Right ventricle myocardium inferior (tissue), 1 donor: ENCODE results near the gene ARHGAP6. TPM values are rescaled to one million over a fixed set of nuclear protein-coding genes. Genes with fewer than 3 reads are reported as not detected.

Source experiments
- ATAC-seq: fragments of 200-7000 bp; cut with Tn5 transposase; one replicate; pipeline ENCODE4 v1.9.1; 2020; ENCODE audit warnings: mild to moderate bottlenecking, moderate library complexity
- DNase-seq: peaks from one replicate; pipeline ENCODE4 v3.0.0; 2021; ENCODE audit errors: missing footprints
- intact Hi-C: fragments of 100-400 bp; cut with DNase I; formaldehyde crosslinking; loops from one replicate; pipeline ENCODE4 v1.11.0; 2022
- total RNA-seq: library from RNA; stranded (reverse); fragmentation: NEBNext Ultra II Directional; extraction: Animal tissue kit (Norgen Biotek cat#: 25700); gene quantifications from one replicate; pipeline ENCODE4 v1.2.1, GENCODE V29; 2021
- donor health status: DM: no; HTN: yes; CAD: no; lungs with severe emphysema.

Gene ARHGAP6
- total RNA-seq, 1 donor from 2014 or later, result 3.8 TPM

DNA sequence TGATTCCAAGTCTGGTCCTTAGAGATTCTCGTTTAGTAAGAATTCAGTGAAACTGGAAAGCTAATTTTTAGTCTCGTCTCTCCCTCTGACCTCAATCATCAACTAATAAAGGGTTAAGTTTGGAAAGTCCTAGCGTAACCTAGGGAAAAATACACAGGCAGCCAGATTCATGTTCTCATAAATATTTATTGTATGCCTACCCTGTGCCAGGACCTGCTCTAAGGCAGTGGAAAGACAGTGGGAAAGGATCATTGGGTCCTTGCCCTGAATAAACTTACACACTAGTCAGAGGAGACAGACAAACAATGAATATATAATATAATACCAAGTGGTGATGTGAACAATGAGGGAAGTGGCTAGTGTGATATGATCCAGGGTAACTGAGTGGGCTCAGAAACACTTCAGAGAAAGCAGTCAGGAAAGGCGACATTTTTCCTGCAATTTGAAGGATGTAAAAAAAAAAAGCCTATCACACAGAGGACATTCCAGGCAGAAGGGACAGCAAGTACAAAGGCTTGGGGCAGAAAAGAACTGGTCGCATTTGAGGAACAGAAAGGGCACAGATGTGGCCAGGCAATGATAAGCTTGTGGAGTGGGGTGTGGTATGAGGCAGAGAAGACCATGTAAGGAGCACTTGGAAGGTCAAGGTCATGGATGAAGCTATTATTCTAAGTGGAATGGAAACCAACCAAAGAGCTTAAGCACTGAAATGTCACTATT, 243.8 kb downstream of the ARHGAP6 start:
- DNase-seq, result no peak
- no peak for ATAC-seq
- intact Hi-C loops, result loop anchor here (5.0 kb wide), 1 partner anchor 40 kb away; no protein-coding TSS in a partner anchor

DNA sequence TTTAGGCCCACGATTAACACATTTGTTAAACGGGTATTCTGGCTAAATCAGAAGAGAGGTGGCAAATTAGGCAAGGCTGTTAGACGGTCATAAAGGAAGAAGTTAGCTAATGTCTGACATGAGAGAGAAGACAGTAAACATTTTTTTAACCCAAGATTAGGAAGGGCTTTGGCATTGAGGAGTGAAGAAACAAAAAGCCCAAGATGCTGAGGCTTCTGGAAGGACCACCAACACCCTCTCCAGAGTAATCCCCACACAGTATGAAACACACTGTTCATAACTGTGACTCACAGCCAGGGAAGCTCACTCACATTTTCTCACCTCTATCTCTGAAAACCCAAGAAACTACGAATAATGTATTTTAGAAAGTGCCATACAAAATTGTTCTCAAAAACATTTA, 244.9 kb downstream of the ARHGAP6 start:
- intact Hi-C loops, result loop anchor here (5.0 kb wide), 1 partner anchor 39 kb away; no protein-coding TSS in a partner anchor
- DNase-seq (no peak), ATAC-seq (no peak)

GRCh38 chrX:11419102-11419501, 246.6 kb downstream of the ARHGAP6 start:
- intact Hi-C loops, result no loop called here
- DNase-seq (no peak), ATAC-seq (no peak)

DNA sequence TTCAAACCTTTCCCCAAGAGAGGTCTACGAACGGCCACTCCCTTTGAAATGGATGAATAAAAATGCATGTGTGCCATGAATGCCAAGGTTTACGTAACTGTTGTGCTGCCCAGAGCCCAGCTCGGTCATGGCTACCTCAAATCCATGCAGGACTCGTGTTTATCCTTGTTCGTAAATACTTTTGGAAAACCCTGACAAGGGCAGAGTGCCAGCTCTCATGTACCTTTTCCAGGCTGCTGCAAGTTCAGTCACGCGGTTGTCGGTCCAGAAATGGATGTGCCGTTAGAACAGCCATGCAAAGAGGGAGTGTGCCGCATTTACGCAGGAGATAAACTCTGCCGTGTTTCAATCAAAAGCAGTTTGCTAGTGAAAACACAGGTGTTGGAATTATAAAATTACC, 249.1 kb downstream of the ARHGAP6 start:
- ATAC-seq, result no peak
- intact Hi-C loops, result no loop called here

DNA sequence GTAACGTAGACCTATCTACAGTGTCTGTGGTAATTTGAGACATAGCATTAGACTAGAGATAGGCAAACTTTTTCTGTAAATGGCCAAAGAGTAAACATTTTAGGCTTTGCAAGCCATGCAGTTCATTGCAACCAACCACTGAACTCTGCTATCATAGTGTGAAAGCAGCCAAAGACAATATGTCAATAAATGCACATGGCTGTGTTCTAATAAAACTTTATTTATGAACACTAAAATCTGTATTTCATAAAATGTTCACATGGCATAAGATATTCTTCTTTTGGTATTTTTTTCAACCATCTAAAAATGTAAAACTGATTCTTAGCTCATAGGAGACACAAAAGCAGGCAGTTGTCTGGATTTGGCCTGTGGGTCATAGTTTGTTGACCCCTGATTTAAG, 251.6 kb downstream of the ARHGAP6 start:
- intact Hi-C loops, result no loop called here
- ATAC-seq, result no peak
- no peak for DNase-seq

More for the DNA sequence above, 249.1 kb downstream of the ARHGAP6 start:
- peak; percentile 22 for DNase-seq

DNA sequence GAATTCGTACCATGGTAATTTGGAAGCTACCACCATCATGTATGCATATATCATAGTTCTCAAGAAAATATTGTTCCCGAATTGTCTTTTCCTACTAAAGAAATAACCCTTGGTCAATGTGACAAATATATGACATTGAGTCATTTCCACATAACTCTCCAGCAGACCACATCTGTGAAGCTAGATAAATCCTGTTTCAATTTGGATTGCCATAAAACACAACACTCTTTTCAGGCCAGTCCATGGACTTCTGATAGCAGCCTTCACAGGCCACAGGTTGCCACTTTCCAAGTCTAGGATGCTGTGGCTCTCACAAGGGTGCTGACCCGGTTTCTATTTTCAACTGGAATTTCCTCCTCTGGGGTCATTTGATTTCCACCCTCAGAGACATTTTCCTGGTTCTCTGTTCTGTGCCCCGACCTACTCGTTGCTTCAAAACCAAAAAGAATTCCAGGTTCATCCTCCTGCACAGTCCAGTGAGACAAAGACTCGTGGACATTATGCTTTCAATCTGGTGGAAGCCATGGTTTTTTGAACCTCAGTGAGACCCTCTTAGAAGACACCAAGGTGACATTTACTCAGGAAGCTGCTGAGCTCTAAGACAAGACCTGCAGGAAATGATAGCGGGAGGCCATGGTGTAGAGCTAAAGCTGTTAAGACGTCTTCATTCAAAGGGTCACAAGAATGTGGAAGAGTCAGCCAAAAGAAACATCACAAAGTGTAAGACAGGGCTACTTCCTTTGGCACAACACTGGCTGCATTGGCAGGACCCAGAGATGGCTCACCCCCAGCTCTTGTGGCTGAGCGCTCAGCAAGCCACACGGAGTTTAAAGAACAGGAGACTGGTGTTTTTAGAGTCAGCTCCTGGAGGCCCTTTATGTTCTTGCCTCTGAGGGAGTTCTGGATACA, 252.8 kb downstream of the ARHGAP6 start:
- no peak for ATAC-seq
- intact Hi-C loops, result no loop called here
- no peak for DNase-seq

GRCh38 chrX:11409957-11410356, 255.8 kb downstream of the ARHGAP6 start:
- DNase-seq (no peak), ATAC-seq (no peak)
- intact Hi-C loops, result no loop called here

DNA sequence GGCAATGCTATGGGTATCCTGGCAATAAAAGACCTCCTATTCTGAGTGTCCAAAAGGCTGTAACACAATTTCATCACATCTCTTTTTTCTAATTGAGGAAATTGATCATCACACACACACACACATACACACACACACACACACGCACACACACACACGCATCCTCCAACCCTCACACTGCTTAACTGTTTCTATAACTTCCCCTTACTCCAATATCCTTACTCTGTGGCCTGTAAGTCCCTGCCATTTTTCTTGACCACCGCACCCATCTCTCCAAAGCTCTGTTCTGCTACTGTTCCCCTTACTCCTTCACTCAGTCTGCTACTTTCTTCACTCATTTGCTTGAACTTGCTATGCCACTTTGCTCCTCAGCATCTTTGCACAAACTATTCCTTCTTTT, 256.9 kb downstream of the ARHGAP6 start:
- DNase-seq, result no peak
- intact Hi-C loops, result no loop called here
- ATAC-seq, result no peak

DNA sequence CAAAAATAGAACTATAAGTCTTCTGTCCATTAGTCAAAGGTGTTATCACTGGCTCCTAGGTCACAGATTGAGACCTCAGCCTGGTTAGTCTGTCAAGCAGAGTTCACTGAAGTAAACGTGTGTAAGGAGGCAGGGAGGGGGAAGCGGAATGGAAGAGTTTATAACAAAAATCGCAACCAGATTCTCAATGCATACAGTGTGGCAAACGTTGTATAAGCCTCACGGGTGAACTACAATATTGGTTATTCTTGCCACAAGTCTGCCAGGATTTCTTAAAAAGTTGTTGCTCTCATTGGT, 257.7 kb downstream of the ARHGAP6 start:
- no peak for ATAC-seq
- no peak for DNase-seq
- intact Hi-C loops, result no loop called here

DNA sequence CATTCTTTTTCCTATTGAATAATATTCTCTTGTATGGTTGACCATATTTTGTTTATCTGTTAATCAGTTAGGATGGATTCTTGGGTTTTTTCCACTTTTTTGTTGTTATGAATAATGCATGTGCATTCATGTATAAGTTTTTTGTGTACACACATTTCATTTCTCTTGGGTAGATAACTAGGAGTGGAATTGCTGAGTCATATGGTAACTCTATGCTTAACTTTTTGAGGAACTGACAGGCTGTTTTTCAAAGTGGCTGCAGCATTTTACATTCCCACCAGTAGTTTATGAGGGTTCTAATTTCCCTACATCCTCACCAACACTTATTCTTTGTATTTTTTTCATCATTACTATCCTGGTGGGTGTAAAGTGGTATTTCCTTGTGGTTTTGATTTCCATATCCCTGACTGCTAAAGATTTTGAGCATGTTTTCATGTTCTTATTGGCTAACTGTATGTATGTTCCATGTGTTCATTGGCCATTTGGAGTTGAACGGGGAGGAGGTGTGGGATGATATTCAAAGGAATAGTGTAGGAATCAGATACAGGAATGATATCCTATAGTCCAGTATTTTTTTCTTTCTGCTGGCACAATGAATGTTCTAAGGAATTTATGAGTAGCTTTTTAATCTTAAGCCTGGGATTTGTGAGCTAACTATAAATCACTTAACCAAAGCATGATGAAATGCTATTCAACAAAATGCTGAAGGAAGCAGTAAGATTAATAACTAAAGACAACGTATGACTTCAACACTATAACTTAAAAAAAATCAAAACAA, 258.2 kb downstream of the ARHGAP6 start:
- intact Hi-C loops, result no loop called here
- ATAC-seq, result no peak
- DNase-seq, result no peak

GRCh38 chrX:11406109-11406765, 259.5 kb downstream of the ARHGAP6 start:
- intact Hi-C loops, result no loop called here
- peak; percentile 20 for DNase-seq
- ATAC-seq, result no peak

GRCh38 chrX:11403631-11404030, 262.1 kb downstream of the ARHGAP6 start:
- ATAC-seq (no peak), DNase-seq (no peak)
- intact Hi-C loops, result no loop called here

- ATAC-seq (no peak), DNase-seq (no peak)
- intact Hi-C loops, result no loop called here
Observed at GRCh38 chrX:11401966-11402365, 263.8 kb downstream of the ARHGAP6 start.

- no peak for ATAC-seq
Observed at GRCh38 chrX:11399489-11400094, 266.1 kb downstream of the ARHGAP6 start.

GRCh38 chrX:11398785-11399184, 266.9 kb downstream of the ARHGAP6 start:
- DNase-seq (no peak), ATAC-seq (no peak)
- intact Hi-C loops, result no loop called here

More at GRCh38 chrX:11399489-11400094, 266.1 kb downstream of the ARHGAP6 start:
- intact Hi-C loops, result no loop called here
- no peak for DNase-seq

DNA sequence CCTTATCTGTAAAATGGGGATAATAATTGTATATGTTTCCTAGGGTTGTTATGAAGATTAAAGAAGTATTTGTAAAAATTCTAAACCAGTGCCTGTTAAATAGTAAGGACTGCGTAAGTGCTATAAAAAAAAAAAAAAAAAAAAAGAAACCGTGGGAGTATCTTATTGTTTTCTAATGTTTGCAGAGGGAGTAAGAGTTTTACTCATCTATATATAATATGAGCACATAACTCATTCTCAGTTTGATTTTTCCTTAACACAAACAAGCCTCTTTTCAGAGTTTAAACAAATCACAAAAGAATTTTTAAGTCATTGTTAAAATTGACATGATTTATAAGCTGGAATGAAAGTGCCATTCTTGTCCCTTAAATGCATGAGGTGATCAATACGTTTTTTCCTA, 267.6 kb downstream of the ARHGAP6 start:
- intact Hi-C loops, result no loop called here
- ATAC-seq, result no peak
- no peak for DNase-seq

GRCh38 chrX:11397680-11398079, 268.0 kb downstream of the ARHGAP6 start:
- DNase-seq (no peak), ATAC-seq (no peak)
- intact Hi-C loops, result no loop called here

DNA sequence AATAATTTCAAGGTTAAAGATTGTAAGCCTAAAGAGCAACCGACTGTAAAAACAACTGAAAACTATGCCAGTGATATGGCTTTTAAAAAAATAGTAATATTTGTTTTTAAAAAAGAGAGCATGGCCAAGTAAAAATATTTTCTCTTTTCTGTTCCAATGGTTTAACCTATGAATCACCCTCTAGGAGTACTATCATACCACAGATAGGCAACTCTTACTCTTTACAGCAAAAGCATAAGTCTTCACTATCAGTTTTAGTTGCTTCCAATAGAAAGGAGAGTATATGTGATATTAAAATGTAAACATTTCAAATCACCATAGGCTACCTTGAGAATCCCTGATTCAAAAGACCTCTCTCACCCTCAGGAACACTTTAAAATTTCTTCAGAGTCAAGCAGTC, 269.9 kb downstream of the ARHGAP6 start:
- no peak for DNase-seq
- no peak for ATAC-seq
- intact Hi-C loops, result no loop called here
